Measurements from ENCODE around the gene GFRA3.

DNA sequence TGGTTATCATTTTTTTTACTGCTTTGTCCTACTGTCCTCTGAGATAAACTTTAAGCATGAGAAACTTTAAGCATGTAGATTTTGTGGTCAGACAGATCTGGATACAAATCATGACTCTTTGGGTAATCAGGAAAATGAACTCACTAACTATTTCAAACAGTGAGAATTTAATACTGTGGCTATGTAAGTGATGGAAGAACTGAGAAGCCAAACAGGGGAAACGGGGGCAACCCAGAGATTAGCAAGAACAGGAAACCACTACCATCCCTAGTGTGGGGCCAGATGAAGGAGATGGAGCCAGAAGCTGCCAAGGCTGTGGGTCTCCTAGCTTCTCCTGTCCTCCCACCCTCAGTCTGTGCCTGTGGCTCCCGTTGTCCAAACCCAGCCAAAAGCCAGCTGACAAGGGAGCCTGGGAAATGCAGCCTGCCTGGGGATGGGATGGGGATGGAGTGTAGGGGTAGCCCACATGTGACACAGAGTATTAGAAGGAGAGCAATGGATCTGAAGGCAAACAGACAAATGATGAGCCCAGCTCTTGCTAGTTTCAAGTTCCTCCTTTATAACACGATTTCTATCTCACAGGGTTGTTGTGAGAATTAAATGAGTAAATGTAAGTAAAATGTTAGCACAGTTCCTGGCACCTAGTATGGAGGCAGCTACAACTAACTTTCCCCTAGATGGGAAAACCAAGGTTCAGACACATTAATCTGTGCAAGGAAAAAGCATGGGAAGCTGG is 33.6 kb downstream of the GFRA3 start:
- TF ChIP-seq, protein P1, sequence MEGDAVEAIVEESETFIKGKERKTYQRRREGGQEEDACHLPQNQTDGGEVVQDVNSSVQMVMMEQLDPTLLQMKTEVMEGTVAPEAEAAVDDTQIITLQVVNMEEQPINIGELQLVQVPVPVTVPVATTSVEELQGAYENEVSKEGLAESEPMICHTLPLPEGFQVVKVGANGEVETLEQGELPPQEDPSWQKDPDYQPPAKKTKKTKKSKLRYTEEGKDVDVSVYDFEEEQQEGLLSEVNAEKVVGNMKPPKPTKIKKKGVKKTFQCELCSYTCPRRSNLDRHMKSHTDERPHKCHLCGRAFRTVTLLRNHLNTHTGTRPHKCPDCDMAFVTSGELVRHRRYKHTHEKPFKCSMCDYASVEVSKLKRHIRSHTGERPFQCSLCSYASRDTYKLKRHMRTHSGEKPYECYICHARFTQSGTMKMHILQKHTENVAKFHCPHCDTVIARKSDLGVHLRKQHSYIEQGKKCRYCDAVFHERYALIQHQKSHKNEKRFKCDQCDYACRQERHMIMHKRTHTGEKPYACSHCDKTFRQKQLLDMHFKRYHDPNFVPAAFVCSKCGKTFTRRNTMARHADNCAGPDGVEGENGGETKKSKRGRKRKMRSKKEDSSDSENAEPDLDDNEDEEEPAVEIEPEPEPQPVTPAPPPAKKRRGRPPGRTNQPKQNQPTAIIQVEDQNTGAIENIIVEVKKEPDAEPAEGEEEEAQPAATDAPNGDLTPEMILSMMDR (IDR thresholded peaks at IDR 0.05) = no peak
- no peak for TF ChIP-seq EP300 (IDR thresholded peaks at IDR 0.05)

All from suprapubic skin (tissue), 3 donors.